ENCODE data around the gene BACH2.

The BACH2 gene

GRCh38 chr6:89941031-89941762 lies 355.4 kb downstream of the BACH2 start:
- DNase-seq, result peak in 6 of 10 donors; percentile 40 to 91 (median 56)
- intact Hi-C loops (cut with DNase I), result loop anchor here (5.0 kb wide), 2 partner anchors 451 to 646 kb away; partner anchors contain the start of gene MAP3K7

DNA sequence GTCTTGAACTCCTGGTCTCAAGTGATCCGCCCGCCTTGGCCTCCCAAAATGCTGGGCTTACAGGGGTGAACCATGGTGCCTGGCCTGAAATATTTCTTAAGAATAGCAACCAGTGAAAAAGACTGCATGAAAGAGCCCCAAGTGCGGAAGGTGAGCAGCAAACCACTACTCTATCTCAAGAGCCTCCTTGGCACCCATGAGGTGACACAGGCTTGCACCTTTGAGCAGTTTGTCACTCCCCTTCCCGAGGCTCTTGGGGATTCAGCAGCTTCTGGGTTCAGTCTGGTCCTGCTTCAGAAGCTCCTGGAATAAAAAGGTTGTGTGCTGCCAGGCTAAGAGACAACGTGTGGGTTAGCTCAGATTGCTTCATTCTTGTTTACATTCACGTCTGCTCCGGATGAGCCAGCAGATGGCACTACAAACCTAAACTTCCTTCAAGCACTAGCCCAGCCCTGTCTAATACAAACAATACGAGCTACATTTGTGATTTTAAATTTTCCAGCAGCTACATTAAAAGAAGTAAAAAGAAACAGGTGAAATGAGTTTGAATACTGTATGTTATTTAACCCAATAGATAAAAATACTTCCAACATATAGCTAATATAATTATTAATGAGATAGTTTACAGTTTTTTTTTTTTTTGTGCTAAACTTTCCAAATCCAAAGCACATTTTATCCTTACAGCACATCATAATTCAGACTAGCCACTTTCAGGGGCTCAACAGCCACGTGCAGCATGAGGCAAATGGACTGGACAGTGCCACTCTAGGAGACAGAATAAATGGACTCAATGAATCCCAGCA lies 356.2 kb downstream of the BACH2 start:
- intact Hi-C loops (cut with DNase I), result loop anchor here (1.0 to 5.0 kb wide), 4 partner anchors 30 to 647 kb away; partner anchors contain the start of gene MAP3K7
- peak in 9 of 10 donors; percentile 49 to 95 (median 79) for DNase-seq

GRCh38 chr6:89939144-89939543 lies 357.5 kb downstream of the BACH2 start:
- DNase-seq, result no peak
- intact Hi-C loops (cut with DNase I), result no loop called here

- intact Hi-C loops (cut with DNase I), result no loop called here
- no peak for DNase-seq
Observed at GRCh38 chr6:89938014-89938413, 358.6 kb downstream of the BACH2 start.

DNA sequence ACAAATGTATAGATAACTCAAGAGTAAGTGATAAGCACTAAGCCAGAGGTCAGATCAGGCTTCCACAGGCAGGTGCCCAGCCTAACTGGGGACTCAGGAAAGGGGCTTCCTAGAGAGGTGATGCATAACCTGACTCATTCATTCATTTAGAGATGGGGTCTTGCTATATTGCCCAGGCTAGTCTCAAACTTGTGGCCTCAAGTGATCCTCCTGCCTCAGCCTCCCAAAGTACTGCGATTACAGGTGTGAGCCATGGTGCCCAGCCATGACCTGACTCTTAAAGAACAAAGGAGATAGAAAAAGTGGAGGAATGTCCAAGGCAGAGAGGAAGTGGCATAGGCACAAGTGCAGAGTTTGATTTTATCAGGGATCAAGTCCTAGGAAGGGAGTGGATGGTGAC lies 360.5 kb downstream of the BACH2 start:
- DNase-seq, result no peak
- intact Hi-C loops (cut with DNase I), result no loop called here

DNA sequence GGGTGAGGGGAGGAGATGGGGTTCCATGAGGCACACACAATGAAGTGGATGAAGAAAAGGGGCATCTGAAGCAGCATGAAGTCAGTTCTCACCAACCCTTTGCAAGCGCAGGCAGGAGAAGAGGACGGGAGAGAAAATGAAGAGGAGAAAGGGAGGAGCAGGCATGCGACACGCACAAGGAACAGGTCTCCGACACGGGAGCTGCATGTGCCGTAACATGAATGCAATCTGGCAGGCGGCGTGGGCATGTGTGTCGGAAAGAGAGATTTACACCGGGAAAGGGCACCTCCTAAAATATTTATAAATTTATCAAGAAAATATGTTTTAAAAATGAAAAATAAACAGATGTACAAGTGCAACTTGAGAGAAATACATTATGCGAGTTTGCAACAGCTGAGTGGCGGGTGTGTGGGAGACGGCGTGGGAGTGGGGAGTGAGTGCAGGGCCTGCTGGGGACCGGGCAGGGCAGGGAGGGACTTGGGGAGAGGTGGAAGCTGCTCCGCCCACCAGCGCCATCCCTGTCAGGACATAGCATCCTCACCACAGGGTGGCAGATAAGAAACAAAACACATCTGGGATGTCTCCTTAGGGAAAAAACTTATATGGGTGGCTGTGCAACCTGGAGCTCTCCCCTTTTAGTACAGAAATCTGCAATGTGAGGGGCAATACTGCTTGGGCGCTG lies 361.8 kb downstream of the BACH2 start:
- DNase-seq, result peak in 5 of 10 donors; percentile 34 to 93 (median 82)
- intact Hi-C loops (cut with DNase I), result loop anchor here (5.0 kb wide), 1 partner anchor 642 kb away; no protein-coding TSS in a partner anchor

- intact Hi-C loops (cut with DNase I), result loop anchor here (5.0 kb wide), 1 partner anchor 645 kb away; no protein-coding TSS in a partner anchor
Observed at GRCh38 chr6:89932245-89932802, 364.3 kb downstream of the BACH2 start.

DNA sequence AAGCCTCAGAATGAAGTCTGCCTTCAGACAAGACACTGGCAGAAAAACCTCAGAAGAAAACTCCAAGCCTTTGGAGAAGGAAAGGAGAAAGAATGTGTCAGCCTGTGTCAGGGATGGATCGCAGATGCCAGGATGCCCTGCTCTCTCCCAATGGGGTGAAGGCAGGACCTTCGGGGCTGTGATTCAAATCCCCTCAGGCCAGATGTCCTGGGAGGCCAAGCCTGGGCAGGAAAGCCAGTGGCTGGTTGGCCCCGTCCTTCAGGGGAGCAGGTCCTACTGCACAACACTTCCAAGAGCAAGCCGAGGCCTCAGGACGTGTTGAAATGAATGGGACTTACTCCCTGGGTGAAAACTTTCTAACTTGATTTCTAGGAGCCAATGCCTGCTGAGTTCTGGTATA lies 365.9 kb downstream of the BACH2 start:
- no peak for DNase-seq
- intact Hi-C loops (cut with DNase I), result loop anchor here (5.0 kb wide), 1 partner anchor 647 kb away; no protein-coding TSS in a partner anchor

More at GRCh38 chr6:89932245-89932802, 364.3 kb downstream of the BACH2 start:
- DNase-seq, result no peak

DNA sequence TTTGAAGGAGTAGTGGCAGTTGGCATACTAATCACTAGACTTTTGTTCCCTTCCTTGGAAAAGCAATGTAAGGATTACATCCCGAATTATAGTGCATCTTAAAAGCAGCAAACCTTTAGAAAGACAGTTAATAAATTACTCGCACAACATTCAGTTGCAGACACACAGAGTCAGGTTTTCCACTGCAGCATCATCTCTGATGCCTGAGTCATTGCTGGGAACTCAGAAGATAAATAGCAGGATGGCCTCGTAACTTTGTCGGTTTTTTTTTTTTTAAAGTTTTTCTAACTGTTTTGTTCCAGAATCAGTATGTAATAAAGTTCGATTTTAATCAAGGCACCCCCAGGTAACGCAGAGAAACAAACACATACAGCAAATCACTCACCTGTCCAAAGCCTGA lies 368.0 kb downstream of the BACH2 start:
- intact Hi-C loops (cut with DNase I), result no loop called here
- no peak for DNase-seq

- DNase-seq, result no peak
- intact Hi-C loops (cut with DNase I), result no loop called here
Observed at GRCh38 chr6:89927791-89928550, 368.7 kb downstream of the BACH2 start.

- intact Hi-C loops (cut with DNase I), result no loop called here
- DNase-seq, result no peak
Observed at GRCh38 chr6:89927264-89927663, 369.4 kb downstream of the BACH2 start.

DNA sequence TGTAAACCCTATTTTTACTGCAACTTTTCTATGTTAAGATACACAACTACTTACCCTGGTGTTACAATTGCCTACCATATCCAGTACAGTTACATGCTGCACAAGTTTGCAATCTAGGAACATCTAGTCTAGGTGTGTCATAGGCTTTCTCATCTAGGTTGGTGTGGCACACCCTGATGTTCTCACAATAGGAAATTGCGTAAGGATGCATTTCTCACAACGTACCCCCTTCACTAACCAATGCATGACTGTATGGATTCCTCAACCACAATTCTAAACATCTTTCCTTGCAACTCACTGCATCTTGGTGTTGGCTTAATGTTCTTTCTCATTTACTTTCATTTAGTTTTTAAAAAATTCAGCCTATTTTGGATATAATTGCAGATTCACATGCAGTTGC lies 370.8 kb downstream of the BACH2 start:
- intact Hi-C loops (cut with DNase I), result no loop called here
- no peak for DNase-seq

DNA sequence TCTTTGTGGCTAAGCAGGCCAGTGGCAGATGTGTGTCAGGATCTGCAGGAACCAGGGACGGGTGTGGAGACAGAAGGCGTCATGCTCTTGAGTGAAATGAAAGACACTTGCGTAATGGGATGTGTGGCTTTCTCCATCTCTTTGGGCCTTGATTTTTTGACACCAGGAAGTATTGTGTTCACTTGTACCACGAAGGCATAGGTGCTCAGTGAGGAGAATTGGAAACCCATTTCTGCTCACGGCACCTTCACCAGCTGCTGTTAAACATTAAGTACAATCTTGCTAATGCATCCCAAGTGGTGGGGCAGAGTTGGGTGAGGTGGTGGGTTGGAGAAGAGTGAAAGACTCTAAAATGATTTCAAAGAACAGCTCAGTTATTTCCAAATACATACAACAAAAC lies 372.4 kb downstream of the BACH2 start:
- DNase-seq, result no peak
- intact Hi-C loops (cut with DNase I), result no loop called here

DNA sequence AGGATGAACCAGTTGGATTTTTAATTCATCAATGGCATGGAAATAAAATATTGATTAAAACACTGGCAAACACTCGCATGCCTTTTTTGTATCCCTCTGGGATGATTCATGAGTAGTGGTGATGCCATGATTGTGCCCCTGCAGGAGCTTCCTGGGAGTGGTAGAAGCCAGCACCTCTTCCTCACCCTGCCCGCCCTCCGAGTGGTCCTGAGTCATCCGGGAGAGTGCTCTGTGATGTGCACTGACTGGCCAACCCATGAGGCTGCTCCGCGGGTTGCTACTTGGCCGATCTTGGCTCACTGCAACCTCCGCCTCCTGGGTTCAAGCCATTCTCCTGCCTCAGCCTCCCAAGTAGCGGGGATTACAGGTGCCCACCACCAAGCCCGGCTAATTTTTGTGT lies 375.0 kb downstream of the BACH2 start:
- DNase-seq, result peak in 1 of 10 donors; percentile 59
- intact Hi-C loops (cut with DNase I), result no loop called here

DNA sequence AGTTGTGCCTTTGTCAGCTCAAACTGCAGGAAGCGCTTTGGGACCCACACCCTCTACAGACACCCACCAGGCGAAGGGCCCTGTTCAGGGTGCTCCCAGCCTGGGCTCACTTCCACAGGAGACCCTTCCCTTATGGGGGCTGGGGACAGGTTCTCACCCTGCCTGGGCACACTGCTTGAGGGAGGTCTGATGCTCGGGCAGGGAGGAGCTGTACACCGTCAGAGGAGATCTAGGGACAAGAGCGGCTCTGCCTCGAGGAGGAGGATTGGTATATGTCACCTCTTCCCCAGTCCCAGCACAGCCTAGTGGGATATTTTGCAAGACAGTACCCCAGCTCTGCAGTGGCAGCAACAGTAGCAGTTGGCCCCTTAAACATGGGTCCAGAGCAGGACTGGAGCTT lies 375.4 kb downstream of the BACH2 start:
- intact Hi-C loops (cut with DNase I), result no loop called here
- DNase-seq, result peak in 1 of 10 donors; percentile 58

- intact Hi-C loops (cut with DNase I), result no loop called here
- peak in 1 of 10 donors; percentile 37 for DNase-seq
Observed at GRCh38 chr6:89917801-89918366, 378.8 kb downstream of the BACH2 start.

GRCh38 chr6:89917216-89917615 lies 379.4 kb downstream of the BACH2 start:
- intact Hi-C loops (cut with DNase I), result no loop called here
- peak in 1 of 10 donors; percentile 61 for DNase-seq

GRCh38 chr6:89916136-89916920 lies 380.3 kb downstream of the BACH2 start:
- no peak for DNase-seq
- intact Hi-C loops (cut with DNase I), result no loop called here

DNA sequence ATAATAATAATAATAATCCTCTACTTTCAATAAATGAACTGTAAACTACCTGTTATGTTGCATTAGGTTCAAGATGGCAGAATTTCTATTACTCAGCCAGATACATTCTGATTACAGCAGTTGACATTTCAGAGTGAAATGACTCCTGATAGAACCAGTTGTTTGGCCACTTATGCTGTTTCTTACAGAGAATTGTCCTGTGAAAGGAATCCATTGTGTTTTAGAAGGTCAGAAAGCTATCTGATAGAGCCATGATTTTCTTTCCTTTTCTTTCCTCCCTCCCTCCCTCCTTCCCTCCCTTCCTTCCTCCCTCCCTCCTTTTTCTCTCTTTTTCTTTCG lies 385.8 kb downstream of the BACH2 start:
- intact Hi-C loops (cut with DNase I), result no loop called here
- no peak for DNase-seq
